AG04450 (cell line): ENCODE data around the gene PTPN3. TPM values are rescaled to one million over a fixed set of nuclear protein-coding genes. Genes with fewer than 3 reads are reported as not detected.
A peak's percentile ranks its signal among the peaks of the same experiment; 100 is the strongest.
"Not testable (repeated sequence)": the region's sequence is repeated elsewhere in the genome, so short reads cannot be mapped to it uniquely, and the experiment has no call there.

Experiments used
- CTCF ChIA-PET: fragments of 300-600, 350-600 bp; formaldehyde crosslinking; extraction: SDS; loops from one replicate; lab custom pipeline; 2022; ENCODE audit warnings: antibody characterized with exemption, inconsistent platforms; lab: Charles Lee
- POLR2A ChIA-PET: fragments of 350-600 bp; formaldehyde crosslinking; extraction: SDS; loops from one replicate; lab custom pipeline; 2021; ENCODE audit warnings: antibody characterized with exemption, inconsistent platforms; lab: Yijun Ruan, JAX
- DNase-seq: peaks from one replicate; pipeline ENCODE4 v3.0.0-alpha.2; 2011; ENCODE audit warnings: low read depth, low spot score
- H3K27ac ChIP-seq: one replicate; pipeline ENCODE4 v1.5.1; 2012; ENCODE audit warnings: low read depth, low read length, control low read depth
- H3K27me3 ChIP-seq: one replicate; pipeline ENCODE4 v1.6.0; 2012; ENCODE audit warnings: low read length; ENCODE audit not compliant: control insufficient read depth, insufficient read depth
- H3K4me3 ChIP-seq: 2 replicates; pipeline ENCODE4 v1.5.1; 2011; ENCODE audit warnings: mild to moderate bottlenecking, low read depth, low read length, control low read depth
- H3K9me3 ChIP-seq: 2 replicates; pipeline ENCODE4 v1.5.1; 2012; ENCODE audit warnings: low read length; ENCODE audit not compliant: control insufficient read depth, insufficient read depth
- polyA minus RNA-seq: library from RNA; depleted of rRNA, polyadenylated mRNA; stranded (reverse); fragments of >200 nt; gene quantifications from 2 replicates; pipeline ENCODE4 v1.2.3, GENCODE V29; 2011; rRNA and poly(A)+ RNA removed
- polyA plus RNA-seq: library from polyadenylated mRNA; depleted of rRNA; stranded (reverse); fragments of >200 nt; gene quantifications from 2 replicates; pipeline ENCODE4 v1.2.3, GENCODE V29; 2011; rRNA removed
- TF ChIP-seq, protein P1 (sequence below): IDR thresholded peaks from 2 replicates; pipeline ENCODE4 v1.5.1; 2011; ENCODE audit warnings: low read depth, low read length, control low read depth, inconsistent platforms

The PTPN3 gene, protein sequence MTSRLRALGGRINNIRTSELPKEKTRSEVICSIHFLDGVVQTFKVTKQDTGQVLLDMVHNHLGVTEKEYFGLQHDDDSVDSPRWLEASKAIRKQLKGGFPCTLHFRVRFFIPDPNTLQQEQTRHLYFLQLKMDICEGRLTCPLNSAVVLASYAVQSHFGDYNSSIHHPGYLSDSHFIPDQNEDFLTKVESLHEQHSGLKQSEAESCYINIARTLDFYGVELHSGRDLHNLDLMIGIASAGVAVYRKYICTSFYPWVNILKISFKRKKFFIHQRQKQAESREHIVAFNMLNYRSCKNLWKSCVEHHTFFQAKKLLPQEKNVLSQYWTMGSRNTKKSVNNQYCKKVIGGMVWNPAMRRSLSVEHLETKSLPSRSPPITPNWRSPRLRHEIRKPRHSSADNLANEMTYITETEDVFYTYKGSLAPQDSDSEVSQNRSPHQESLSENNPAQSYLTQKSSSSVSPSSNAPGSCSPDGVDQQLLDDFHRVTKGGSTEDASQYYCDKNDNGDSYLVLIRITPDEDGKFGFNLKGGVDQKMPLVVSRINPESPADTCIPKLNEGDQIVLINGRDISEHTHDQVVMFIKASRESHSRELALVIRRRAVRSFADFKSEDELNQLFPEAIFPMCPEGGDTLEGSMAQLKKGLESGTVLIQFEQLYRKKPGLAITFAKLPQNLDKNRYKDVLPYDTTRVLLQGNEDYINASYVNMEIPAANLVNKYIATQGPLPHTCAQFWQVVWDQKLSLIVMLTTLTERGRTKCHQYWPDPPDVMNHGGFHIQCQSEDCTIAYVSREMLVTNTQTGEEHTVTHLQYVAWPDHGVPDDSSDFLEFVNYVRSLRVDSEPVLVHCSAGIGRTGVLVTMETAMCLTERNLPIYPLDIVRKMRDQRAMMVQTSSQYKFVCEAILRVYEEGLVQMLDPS
- polyA plus RNA-seq (1.4 and 1.7 TPM in 2 replicates), polyA minus RNA-seq (1.1 and 1.8 TPM in 2 replicates)

DNA sequence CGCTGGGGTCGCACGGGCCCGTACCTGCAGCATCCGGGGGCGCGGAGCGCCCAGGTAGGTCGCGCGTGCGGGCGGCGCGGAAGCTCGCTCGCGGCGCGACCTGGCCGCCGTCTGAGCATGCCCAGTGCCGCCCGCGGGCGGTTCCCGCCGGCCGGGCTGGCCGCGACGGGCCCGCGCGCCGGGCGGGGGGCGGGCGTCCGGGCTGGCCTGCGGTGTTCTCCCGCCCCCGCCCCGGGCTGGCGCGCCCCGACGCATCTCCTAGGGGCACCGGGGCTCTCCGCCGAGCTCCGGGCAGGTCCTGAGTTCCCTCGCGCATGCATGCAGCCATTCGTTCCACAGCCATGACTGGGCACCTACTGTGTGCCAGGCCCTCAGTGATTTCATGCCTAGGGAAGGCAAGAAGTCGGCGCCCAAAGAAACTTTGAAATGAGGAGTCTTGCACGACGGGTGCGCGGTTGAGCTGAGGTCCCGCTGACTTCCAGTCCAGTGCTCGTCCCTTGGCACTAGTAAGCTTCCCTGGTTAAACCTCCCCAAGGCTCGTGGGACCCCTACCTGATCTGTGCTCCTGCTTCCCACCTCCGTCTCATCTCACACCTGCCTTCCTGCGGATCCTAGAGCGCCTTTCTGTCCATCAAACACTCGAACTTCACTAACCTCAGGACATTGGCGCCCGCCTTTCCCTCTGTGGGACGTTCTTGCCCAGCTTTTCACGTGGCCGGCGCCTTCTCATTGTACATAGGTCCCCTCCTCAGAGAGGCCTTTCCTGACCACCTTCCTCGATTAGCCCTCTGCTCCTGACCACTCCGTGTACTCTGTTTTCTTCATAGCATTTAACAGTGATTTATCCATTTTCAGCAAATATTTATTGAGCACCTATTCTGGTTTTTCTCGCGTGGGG, at the start of gene PTPN3:
Gene PTPN3, minus strand, starts transcription at position 113 of the 898 bp plus-strand sequence. CDS start 34,873 bp downstream, outside the sequence.
- DNase-seq, result no peak
- H3K27ac ChIP-seq, result no peak within 1 kb of the TSS
- POLR2A ChIA-PET, result no interaction called here
- no peaks in the 10 kb centered on the region; the same call in 1 of the 2 replicates for H3K9me3 ChIP-seq
- peak within 1 kb of the TSS; percentile 48 for H3K4me3 ChIP-seq
- CTCF ChIA-PET, result no interaction called here
- TF ChIP-seq, protein P1, sequence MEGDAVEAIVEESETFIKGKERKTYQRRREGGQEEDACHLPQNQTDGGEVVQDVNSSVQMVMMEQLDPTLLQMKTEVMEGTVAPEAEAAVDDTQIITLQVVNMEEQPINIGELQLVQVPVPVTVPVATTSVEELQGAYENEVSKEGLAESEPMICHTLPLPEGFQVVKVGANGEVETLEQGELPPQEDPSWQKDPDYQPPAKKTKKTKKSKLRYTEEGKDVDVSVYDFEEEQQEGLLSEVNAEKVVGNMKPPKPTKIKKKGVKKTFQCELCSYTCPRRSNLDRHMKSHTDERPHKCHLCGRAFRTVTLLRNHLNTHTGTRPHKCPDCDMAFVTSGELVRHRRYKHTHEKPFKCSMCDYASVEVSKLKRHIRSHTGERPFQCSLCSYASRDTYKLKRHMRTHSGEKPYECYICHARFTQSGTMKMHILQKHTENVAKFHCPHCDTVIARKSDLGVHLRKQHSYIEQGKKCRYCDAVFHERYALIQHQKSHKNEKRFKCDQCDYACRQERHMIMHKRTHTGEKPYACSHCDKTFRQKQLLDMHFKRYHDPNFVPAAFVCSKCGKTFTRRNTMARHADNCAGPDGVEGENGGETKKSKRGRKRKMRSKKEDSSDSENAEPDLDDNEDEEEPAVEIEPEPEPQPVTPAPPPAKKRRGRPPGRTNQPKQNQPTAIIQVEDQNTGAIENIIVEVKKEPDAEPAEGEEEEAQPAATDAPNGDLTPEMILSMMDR, result no peak
- peaks cover 61% of the 10 kb centered on the region for H3K27me3 ChIP-seq

DNA sequence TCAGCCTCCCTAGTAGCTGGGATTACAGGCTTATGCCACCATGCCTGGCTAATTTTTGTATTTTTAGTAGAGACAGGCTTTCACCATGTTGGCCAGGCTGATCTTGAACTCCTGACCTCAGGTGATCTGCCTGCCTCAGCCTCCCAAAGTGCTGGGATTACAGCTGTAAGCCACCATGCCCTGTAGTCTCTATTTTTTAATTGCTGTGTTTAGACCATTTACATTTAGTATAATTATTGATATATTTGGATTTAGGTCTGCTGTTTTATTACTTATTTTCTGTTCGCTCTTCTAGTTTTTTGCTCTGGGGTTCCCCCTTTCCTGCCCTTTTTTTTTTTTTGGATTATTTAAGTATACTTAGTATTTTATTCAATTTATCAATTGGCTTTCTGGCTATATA, 46.8 kb upstream of the PTPN3 start:
- H3K27ac ChIP-seq, H3K4me3 ChIP-seq, H3K27me3 ChIP-seq, POLR2A ChIA-PET, H3K9me3 ChIP-seq, CTCF ChIA-PET, DNase-seq: not testable (repeated sequence)

DNA sequence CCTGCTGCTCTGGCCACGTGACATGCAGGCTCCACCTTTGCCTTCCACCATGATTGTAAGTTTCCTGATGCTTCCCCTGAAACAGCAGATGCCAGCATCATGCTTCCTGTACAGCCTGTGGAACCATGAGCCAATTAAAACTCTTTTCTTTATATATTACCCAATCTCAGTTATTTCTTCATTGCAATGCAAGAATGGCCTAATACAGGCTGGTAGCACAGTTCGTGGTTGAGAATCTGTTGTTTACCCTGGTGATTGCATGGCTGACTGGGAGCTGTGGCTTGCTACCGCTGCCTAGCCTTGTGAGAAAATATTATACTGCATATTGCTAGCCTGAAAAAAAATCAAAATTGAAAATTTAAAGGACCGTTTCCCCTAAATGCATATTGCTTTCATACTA, 44.8 kb upstream of the PTPN3 start:
- no peak overlapping the region for H3K27ac ChIP-seq
- ChIA-PET CTCF (no interaction called here), POLR2A (no interaction called here)
- H3K27me3 ChIP-seq, result peaks cover 5% of the 10 kb centered on the region
- peaks cover 6% of the 10 kb centered on the region for H3K9me3 ChIP-seq
- no peak for DNase-seq
- TF ChIP-seq, protein P1, result no peak
- no peak overlapping the region for H3K4me3 ChIP-seq

DNA sequence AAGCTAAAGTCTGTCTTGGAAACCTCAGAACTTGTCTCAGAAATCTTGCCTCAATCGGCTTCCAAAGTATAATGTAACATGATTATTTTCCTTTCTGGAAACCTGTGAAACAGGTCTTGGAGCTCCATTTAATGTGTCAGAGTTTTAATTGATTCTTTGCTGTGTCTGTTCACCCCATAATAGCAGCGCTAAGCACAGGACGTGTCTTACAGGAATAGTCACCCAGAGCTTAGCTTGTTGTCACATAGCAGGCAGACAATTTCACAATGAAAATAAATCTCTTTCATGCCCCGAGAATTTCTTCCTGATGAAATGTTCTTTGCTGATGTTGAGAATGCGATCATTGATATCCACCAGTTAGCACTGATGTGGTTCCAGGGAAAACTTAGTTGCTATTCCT, 40.2 kb upstream of the PTPN3 start:
- Histone ChIP-seq H3K27me3 (peaks cover 7% of the 10 kb centered on the region), H3K9me3 (no peaks in the 10 kb centered on the region; the same call in none of the 2 replicates), H3K4me3 (no peak overlapping the region), H3K27ac (no peak overlapping the region)
- ChIA-PET POLR2A (no interaction called here), CTCF (no interaction called here)
- DNase-seq, result no peak
- TF ChIP-seq, protein P1, result no peak

DNA sequence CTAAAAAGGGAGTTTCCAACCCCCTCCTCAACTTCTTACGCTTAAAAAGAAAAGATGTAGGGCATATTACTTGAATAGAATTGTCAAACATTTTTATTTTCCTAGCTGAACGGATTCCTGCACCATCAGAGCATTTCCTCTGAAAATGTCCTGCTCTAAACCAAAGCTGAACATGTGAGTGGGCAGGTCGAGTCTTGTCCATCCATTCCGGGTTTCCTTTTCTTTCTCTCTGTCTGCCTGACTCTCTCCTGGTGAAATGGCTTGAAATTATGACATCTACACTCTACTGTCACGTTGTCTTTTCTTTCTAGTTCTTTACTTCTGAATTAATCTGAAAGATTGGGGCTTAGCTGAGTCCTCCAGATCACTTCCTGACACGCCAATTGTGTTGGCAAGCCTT, 39.2 kb upstream of the PTPN3 start:
- Histone ChIP-seq H3K27ac (no peak overlapping the region), H3K9me3 (no peaks in the 10 kb centered on the region; the same call in 1 of the 2 replicates), H3K27me3 (peaks cover 7% of the 10 kb centered on the region), H3K4me3 (no peak overlapping the region)
- POLR2A ChIA-PET, result no interaction called here
- TF ChIP-seq, protein P1, result no peak
- CTCF ChIA-PET, result no interaction called here
- DNase-seq, result no peak
